COLO668 (cell line): ENCODE results near the gene RBMS1.
"Not testable (repeated sequence)": the region's sequence is repeated elsewhere in the genome, so short reads cannot be mapped to it uniquely, and the experiment has no call there.

ENCODE experiments used
- DNase-seq: peaks from one replicate; lab custom pipeline; 2025; ENCODE audit not compliant: unreplicated experiment; lab: John Stamatoyannopoulos, UW

RBMS1 gene

GRCh38 chr2:160471950-160472349 is 21.7 kb downstream of the RBMS1 start:
- no peak for DNase-seq

DNA sequence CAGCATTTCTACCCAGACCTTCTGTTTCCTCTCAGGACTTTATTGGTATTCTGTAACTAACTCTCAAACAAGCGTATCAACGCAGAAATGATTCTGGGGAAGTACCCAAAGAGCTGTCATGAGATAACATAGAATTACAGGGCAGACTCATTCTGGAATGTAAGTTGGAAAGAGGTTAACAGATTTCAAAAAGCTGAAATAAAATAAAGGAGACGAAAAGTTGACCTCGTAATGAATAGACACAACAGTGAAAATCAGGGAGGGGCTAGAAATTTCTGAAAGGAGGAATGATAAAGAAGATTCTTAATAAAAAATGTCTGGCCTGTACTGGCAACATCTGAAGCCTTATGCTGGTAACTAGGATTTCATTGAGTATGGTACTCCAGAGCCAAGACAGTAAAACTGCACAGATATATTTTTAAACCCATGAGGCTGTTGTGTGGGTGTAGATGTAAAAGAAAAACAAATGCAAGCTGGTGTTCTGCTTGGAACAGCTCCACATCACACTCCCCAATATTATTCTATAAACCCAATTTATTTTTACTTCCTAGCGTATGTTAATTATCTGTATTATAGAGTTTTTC is 23.9 kb downstream of the RBMS1 start:
- DNase-seq, result no peak

- DNase-seq, result no peak
Measured at GRCh38 chr2:160469164-160469563, 24.4 kb downstream of the RBMS1 start.

DNA sequence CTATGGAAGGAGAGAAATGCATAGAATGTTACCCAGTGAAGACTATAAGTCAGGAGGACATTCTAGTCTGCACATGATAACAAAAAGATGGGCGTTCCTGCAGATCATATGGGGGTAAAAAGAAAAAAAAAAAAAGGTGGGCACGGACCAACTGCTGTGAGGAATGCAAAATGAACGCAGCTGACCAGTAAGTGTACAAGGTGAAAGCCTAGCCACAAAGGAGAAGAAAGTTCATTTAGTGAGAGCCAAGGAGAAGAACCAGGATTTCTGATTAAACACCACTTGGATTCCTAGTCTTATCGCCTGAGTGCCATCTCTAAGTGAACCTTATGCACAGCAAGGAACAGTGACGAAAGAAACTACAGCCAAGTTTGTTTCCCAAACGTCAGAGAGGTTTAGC is 26.5 kb downstream of the RBMS1 start:
- DNase-seq, result no peak

DNA sequence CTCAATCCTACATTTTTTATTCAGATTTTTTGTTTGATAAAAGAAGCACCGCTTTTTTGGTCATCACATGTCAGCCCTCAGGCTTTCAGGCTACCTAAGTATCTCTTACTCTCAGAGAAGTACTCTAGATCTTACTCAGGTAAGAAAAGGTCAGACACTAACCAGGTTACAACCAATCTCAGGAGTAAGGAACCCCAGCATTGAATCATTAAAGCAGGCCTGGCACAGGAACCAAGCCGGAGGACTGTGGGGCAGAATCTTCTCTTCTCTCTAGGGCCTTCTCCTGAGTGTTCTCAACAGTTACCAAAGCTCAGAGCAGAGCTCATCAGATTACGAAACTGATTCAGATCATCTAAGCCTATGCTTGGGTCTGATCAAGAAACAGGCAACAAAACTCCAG is 28.2 kb downstream of the RBMS1 start:
- no peak for DNase-seq

- no peak for DNase-seq
Measured at GRCh38 chr2:160465002-160465401, 28.6 kb downstream of the RBMS1 start.

- no peak for DNase-seq
Measured at GRCh38 chr2:160464017-160464416, 29.6 kb downstream of the RBMS1 start.

DNA sequence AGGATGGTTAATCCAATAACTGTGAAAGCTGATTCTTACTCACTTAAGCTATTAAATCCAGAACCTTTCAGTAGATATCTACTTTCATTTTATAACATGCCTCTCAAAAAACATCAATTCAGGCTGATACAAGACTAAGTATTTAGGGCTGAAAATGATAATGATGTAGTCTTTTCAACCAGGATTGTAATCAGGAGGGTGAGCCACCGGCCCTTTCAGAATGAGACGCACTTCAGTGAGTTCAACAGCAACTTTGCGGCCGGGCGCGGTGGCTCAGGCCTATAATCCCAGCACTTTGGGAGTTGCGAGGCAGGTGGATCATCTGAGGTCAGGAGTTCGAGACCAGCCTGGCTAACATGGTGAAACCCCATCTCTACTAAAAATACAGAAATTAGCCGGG is 30.4 kb downstream of the RBMS1 start:
- no peak for DNase-seq

- no peak for DNase-seq
Measured at GRCh38 chr2:160460333-160460731, 33.3 kb downstream of the RBMS1 start.

DNA sequence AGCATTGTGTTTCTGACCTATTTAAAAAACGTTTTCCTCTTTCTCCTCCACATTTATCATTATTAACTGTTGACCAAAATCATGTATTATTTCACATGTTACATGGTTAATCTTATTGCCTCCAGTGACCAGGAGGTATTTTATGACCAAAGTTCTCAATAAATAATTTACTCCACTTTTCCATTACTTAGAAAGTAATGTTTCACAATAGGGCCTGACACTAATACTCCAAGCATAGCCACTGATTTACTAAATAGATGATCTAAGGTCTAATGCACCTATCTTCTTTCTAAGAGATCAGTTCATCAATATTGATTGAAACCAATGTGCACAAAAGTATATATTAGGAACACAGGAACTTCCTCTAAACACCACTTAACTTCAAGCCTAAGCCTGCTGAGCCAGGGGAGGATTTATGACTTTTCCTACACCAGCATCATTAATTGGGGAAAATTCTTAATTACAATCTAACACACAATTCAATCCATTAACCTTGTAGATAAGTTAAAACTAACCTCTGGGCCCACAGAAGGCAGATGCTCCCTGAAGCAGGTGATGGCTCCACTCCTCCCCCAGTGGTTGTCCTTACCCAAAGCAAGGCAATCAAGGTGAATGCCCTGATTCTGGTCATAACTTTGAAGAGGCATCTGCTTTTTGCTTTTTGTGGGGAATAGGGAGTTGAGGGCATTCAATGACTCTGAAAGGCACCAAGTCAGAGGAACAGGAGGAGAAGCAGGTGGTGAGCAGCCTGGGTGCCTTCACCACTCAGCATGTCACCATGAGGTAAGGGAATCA is 33.9 kb downstream of the RBMS1 start:
- DNase-seq, result no peak

DNA sequence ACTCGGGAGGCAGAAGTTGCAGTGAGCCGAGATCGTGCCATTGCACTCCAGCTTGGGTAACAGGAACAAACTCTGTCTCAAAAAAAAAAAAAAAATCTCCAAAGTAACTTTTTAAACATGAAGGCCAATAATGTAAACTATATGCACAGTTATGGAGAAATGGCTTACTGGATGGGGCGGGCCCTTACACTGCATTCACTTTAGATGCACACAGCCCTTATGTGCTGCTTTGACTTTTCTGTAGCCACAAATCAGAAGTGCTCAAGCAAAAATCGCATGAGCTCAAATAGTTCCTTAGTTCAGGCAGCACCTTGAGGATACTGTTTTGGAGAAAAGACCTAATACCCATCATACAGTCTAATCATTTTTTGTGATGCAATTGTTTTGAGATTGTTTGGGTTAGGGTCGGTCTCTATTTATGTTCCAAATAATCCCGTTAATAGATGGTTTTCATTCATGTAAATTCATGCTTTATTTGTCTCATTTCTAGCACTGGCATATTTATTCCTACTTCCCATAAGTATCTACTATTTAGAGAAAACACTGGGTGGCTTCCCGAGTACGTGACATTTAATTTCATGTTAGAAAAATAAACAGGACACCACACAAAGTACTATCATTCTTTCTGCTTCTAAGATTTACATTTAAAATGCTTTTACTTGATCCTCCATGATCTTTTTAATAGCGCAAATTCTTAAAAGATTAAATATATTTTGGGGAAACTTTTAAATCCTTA is 34.7 kb downstream of the RBMS1 start:
- DNase-seq, result no peak

DNA sequence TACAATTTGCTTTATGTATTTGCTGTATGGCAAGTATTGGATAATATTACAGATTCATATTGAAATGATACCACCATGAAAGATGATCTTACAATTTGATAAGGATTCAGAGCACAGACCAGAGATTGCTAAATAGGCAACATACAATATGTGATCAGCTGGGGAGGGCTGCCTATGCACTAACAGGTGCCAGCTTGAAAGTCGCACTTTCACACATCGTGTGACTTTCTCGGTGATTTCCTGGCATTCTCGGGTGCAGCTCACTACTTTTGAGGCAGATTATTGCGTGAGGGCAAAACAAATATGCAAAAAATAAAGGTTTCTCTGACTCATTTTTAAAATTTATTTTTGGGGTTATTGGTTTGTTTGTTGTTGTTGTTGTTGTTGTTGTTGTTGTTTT is 36.0 kb downstream of the RBMS1 start:
- DNase-seq, result no peak

DNA sequence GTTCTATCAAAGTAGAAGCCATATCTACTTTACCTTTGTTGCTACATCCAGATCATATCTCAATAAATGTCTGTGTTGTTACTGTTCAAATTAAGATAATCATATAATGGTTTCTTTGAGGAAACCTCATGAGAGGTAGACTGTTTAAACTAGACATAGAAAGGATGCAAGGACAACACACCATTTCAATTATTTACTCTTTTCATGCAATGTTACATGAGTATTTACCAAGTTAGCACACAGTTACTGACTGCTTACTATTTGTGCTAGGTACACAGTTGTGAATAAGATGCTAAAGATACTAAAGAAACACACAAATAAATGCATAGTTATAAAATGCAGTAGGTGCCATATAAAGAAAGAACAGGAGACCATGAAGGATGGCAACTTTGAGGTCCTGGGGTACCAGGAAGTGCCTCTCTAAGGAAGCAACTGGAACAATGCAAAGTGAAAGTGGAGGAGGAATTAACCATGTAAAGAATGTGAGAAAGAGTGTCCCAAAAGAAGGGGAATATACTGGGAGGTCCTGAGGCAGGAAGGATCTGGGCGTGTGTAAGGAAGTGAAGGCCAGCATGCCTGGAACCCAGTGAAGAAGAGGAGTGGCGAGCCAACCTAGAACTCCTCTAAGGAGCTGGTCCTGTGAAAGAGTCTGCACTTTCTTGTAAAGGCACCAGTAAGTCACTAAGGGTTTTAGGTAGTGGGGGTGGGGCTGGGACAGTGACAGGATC is 39.4 kb downstream of the RBMS1 start:
- no peak for DNase-seq

DNA sequence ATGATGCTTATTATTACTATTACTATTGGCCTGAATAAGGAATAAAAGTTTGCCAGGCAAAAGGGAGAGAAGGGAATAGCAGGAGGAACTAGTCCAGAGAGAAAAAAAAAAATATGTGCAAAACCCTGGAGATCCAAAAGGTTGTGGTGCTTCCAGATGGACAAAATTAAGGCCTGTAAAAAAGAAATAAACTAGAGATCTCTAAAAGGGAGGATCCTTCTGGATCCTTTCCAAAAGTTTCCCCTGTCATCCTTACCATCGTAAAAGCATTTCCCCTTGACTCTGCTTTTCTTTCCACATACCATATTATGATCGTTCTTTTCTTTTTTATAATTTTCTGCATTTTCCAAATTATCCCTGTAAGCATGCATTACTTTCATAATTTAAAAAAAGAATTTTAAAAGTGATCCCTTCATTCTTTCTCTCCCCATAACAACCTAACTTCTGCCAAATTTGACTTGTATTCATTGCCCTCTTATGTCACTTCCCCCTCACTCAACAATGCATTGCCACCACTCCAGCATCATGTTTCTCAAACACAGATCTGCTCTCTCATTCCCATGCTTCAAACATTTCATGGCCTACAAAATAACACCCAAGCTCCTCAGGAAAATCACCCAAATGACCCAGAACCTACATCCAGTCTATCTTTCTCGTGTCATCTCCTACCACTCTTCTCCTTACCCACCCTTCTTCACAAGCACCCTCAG is 40.3 kb downstream of the RBMS1 start:
- no peak for DNase-seq

DNA sequence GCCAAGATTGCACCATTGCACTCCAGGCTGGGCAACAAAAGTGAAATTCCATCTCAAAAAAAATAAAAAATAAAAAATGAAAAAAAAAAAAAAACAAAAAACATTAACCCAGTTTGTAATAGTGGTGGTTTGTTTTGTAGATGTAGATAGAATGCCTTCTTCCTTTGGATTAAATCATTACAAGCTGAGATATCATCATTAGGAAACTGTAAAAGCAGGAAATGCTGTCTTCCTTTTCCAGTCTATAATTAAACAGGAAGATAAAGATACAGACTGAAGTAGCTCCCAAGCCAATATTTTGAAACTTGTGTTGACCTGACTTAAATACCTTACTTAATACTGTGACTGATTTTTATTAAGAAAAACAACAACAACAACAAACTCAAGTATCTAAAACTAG is 43.1 kb downstream of the RBMS1 start:
- no peak for DNase-seq

GRCh38 chr2:160448821-160449220 is 44.8 kb downstream of the RBMS1 start:
- DNase-seq, result not testable (repeated sequence)

DNA sequence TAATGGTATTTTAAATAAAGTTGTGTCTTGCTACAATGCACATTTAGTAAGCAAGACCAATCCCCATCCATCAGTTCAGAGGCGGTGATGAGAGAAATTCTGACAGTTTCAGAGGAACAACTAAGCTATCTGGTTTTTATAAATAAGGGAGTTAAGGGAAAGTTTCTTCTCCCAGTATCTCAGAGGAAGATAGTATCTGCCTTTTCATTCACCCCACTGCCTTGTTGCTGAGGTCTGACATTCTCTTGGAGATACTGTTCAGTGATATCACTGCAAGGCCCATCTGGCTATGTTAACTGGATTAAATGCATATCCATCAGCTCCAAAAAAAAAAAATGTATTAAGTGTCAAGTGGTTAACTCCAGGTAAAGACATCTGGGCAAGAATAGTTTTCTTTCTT is 47.9 kb downstream of the RBMS1 start:
- DNase-seq, result no peak

- DNase-seq, result no peak
Measured at GRCh38 chr2:160442603-160443002, 51.0 kb downstream of the RBMS1 start.

- DNase-seq, result no peak
Measured at GRCh38 chr2:160440888-160441287, 52.7 kb downstream of the RBMS1 start.

GRCh38 chr2:160439038-160439437 is 54.6 kb downstream of the RBMS1 start:
- DNase-seq, result not testable (repeated sequence)

DNA sequence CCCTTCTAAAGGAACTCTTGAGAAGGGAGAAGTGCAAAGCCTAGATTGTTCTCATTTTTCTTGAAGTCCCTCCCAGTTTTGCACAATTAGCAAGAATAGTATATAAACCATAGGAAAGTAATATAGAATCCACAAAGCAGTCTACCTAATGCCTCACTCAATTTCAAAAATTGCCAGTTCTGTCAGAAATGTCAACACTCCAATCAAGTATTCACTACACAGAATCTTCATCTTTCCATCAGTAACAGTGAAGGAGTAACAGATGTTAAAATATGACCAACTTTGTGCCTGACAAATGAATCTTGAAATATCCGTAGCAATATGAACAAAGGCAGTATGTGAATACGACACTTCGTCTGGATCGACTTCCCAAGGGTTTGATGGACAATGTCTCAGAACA is 56.3 kb downstream of the RBMS1 start:
- DNase-seq, result no peak
